Mesenchymal stem cell (in vitro differentiated cells and primary cell): ENCODE measurements around the gene C11orf98.
A peak's percentile ranks its signal among the peaks of the same experiment; 100 is the strongest.
"Not testable (repeated sequence)": the region's sequence is repeated elsewhere in the genome, so short reads cannot be mapped to it uniquely, and the experiment has no call there.

Experiments
- DNase-seq: peaks from one replicate; pipeline ENCODE4 v3.0.0-alpha.2; 2013
- H2AFZ ChIP-seq: one replicate; pipeline ENCODE4 v1.6.1; 2013; ENCODE audit warnings: low read depth, mild to moderate bottlenecking, control low read depth, inconsistent platforms, low read length, moderate library complexity
- H2AK5ac ChIP-seq: 2 replicates; pipeline ENCODE4 v1.6.1; 2013; ENCODE audit warnings: low read length, moderate library complexity, mild to moderate bottlenecking, inconsistent platforms; ENCODE audit not compliant: severe bottlenecking
- H2BK120ac ChIP-seq: one replicate; pipeline ENCODE4 v1.6.1; 2013; ENCODE audit warnings: low read depth, mild to moderate bottlenecking, inconsistent platforms, low read length, moderate library complexity
- H2BK12ac ChIP-seq, 2 experiments: one replicate each; pipeline ENCODE4 v1.6.1; 2013; ENCODE audit warnings: inconsistent platforms in 2 of 2, low read length in 2 of 2, mild to moderate bottlenecking in 2 of 2, moderate library complexity in 2 of 2, control low read depth in 1 of 2
- H2BK15ac ChIP-seq: one replicate; pipeline ENCODE4 v1.6.1; 2013; ENCODE audit warnings: mild to moderate bottlenecking, low read depth, inconsistent platforms; ENCODE audit not compliant: poor library complexity, severe bottlenecking
- H2BK5ac ChIP-seq: 2 replicates; pipeline ENCODE4 v1.6.1; 2013; ENCODE audit warnings: low read depth, mild to moderate bottlenecking, low read length, control low read depth, inconsistent platforms; ENCODE audit not compliant: poor library complexity, severe bottlenecking
- H3K14ac ChIP-seq, 2 experiments: one replicate each; pipeline ENCODE4 v1.6.1; 2013; ENCODE audit warnings: inconsistent platforms in 2 of 2, low read length in 2 of 2, control low read depth in 1 of 2, mild to moderate bottlenecking in 1 of 2, moderate library complexity in 1 of 2
- H3K18ac ChIP-seq, 2 experiments: one replicate each; pipeline ENCODE4 v1.6.1; 2013; ENCODE audit warnings: inconsistent platforms in 2 of 2, low read length in 2 of 2, control low read depth in 1 of 2, low read depth in 1 of 2, mild to moderate bottlenecking in 1 of 2
- H3K23ac ChIP-seq, 2 experiments: one replicate each; pipeline ENCODE4 v1.6.1; 2013; ENCODE audit warnings: inconsistent platforms in 2 of 2, low read length in 2 of 2, mild to moderate bottlenecking in 2 of 2, moderate library complexity in 2 of 2, control low read depth in 1 of 2
- H3K27ac ChIP-seq: 2 replicates; pipeline ENCODE4 v1.5.1; 2013; ENCODE audit warnings: mild to moderate bottlenecking, moderate library complexity, low read length, control low read depth, inconsistent platforms; ENCODE audit not compliant: poor library complexity, severe bottlenecking
- H3K27me3 ChIP-seq, 2 experiments: 2 replicates each; pipeline versions ENCODE4 v1.6.1 to v1.7.0; 2013; ENCODE audit warnings: low read length in 2 of 2, mild to moderate bottlenecking in 2 of 2, moderate library complexity in 2 of 2, control low read depth in 1 of 2, inconsistent platforms in 1 of 2; ENCODE audit not compliant: control insufficient read depth in 1 of 2, insufficient read depth in 1 of 2
- H3K36me3 ChIP-seq, 2 experiments: 2 replicates each; pipeline versions ENCODE4 v1.6.1 to v1.7.0; 2013; ENCODE audit warnings: low read length in 2 of 2, control low read depth in 1 of 2, inconsistent platforms in 1 of 2, low read depth in 1 of 2, mild to moderate bottlenecking in 1 of 2; ENCODE audit not compliant: insufficient read depth in 2 of 2, control insufficient read depth in 1 of 2
- H3K4ac ChIP-seq, 2 experiments: one replicate each; pipeline ENCODE4 v1.6.1; 2013; ENCODE audit warnings: inconsistent platforms in 2 of 2, low read length in 2 of 2, mild to moderate bottlenecking in 2 of 2, moderate library complexity in 2 of 2, control low read depth in 1 of 2, low read depth in 1 of 2
- H3K4me1 ChIP-seq: 2 replicates; pipeline ENCODE4 v1.6.1; 2013; ENCODE audit warnings: low read depth, low read length, control low read depth; ENCODE audit not compliant: control insufficient read depth, insufficient read depth
- H3K4me2 ChIP-seq: 2 replicates; pipeline ENCODE4 v1.6.1; 2013; ENCODE audit warnings: low read length, mild to moderate bottlenecking, inconsistent platforms; ENCODE audit not compliant: poor library complexity, severe bottlenecking
- H3K4me3 ChIP-seq, 2 experiments: 2 replicates each; pipeline versions ENCODE4 v1.5.1 to v1.7.0; 2013; ENCODE audit warnings: low read length in 2 of 2, mild to moderate bottlenecking in 2 of 2, control low read depth in 1 of 2, low read depth in 1 of 2; ENCODE audit not compliant: insufficient read depth in 1 of 2
- H3K79me1 ChIP-seq: replicated peaks from 2 replicates; pipeline ENCODE4 v1.6.1; 2013; ENCODE audit warnings: mild to moderate bottlenecking, control low read depth, low read length, inconsistent platforms; ENCODE audit not compliant: poor library complexity, severe bottlenecking
- H3K9ac ChIP-seq: 2 replicates; pipeline ENCODE4 v1.7.0; 2013; ENCODE audit warnings: mild to moderate bottlenecking, low read length, moderate library complexity
- H3K9me3 ChIP-seq: 2 replicates; pipeline ENCODE4 v1.7.0; 2013; ENCODE audit warnings: mild to moderate bottlenecking, low read length; ENCODE audit not compliant: control insufficient read depth
- H4K8ac ChIP-seq: one replicate; pipeline ENCODE4 v1.6.1; 2013; ENCODE audit warnings: inconsistent platforms, mild to moderate bottlenecking, low read length, moderate library complexity
- H4K91ac ChIP-seq: one replicate; pipeline ENCODE4 v1.6.1; 2013; ENCODE audit warnings: mild to moderate bottlenecking, low read length, inconsistent platforms
- WGBS: methylation state at CpG from one replicate; pipeline ENCODE4 v1.1.7; 2013; ENCODE audit warnings: mixed read lengths; 5-methylcytosine and 5-hydroxymethylcytosine counted together

The C11orf98 gene

GRCh38 chr11:62621027-62621566 lies 43.9 kb downstream of the C11orf98 start:
- H3K27me3 ChIP-seq: no peaks in the 10 kb centered on the region
- no peak overlapping the region for H4K8ac ChIP-seq
- H3K4ac ChIP-seq: peak overlapping the region; percentile 42 to 73
- H3K9ac ChIP-seq: peak overlapping the region; percentile 91
- peaks cover 6% of the 10 kb centered on the region for H3K79me1 ChIP-seq
- no peak overlapping the region for H3K23ac ChIP-seq
- H2BK120ac ChIP-seq: no peak overlapping the region
- H3K4me3 ChIP-seq: peak overlapping the region; percentile 59 to 90
- H3K36me3 ChIP-seq: peaks cover 35 to 42% of the 10 kb centered on the region in 2 experiments
- H3K9me3 ChIP-seq: no peaks in the 10 kb centered on the region
- H4K91ac ChIP-seq: no peak overlapping the region
- peak overlapping the region; percentile 53 for H3K27ac ChIP-seq
- peak overlapping the region; percentile 85 for H2AK5ac ChIP-seq
- H2BK5ac ChIP-seq: no peak overlapping the region
- WGBS: 40% methylated on average over 7 of the region's 8 CpGs
- peak overlapping the region; percentile 5 to 85 for H3K18ac ChIP-seq
- no peak overlapping the region for H2BK12ac ChIP-seq
- no peak for DNase-seq
- peak overlapping the region; percentile 44 for H3K4me2 ChIP-seq
- no peak overlapping the region for H2AFZ ChIP-seq
- H3K14ac ChIP-seq: peak overlapping the region in 1 of 2 experiments; percentile 61
- H2BK15ac ChIP-seq: no peak overlapping the region
- peaks cover 3% of the 10 kb centered on the region for H3K4me1 ChIP-seq

- peaks cover 31 to 37% of the 10 kb centered on the region in 2 experiments for H3K36me3 ChIP-seq
- WGBS: 98% methylated on average over 10 of the region's 14 CpGs
- not testable (repeated sequence) for H3K9me3 ChIP-seq, H3K79me1 ChIP-seq, H3K23ac ChIP-seq, H4K8ac ChIP-seq, H3K9ac ChIP-seq, H2AFZ ChIP-seq, H2BK5ac ChIP-seq, H3K14ac ChIP-seq, H2BK120ac ChIP-seq, H3K18ac ChIP-seq, H3K4ac ChIP-seq, H3K27me3 ChIP-seq, H2AK5ac ChIP-seq, H4K91ac ChIP-seq, H3K27ac ChIP-seq, DNase-seq, H2BK15ac ChIP-seq, H3K4me3 ChIP-seq, H3K4me2 ChIP-seq
- peak overlapping the region in 1 of 2 experiments; percentile 15 for H2BK12ac ChIP-seq
- peaks cover 18% of the 10 kb centered on the region for H3K4me1 ChIP-seq
These were observed 48.1 kb downstream of the C11orf98 start for GRCh38 chr11:62616957-62617356.

DNA sequence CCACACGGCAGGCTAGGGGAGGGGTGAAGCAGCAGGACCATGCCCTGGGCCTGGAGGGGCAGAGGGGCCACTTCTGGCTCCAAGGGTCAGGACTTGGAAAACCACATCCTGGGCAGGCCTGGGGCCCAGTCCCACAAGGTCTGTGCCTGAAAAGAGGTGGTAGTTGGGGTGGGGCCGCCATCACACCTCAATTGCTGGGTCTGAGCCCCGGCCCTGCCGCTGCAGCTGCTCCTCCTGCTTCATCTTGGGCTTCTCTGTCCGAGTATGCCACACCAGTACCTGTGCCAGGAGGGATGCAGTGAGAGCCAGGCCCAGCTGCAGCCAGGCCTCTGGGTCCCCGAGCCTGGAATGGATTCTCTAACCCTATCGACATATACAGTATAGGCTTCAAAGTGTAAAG lies 49.5 kb downstream of the C11orf98 start:
- Histone ChIP-seq H3K9ac (no peak overlapping the region), H3K79me1 (peaks cover 14% of the 10 kb centered on the region), H3K27ac (no peak overlapping the region), H2AK5ac (no peak overlapping the region), H3K9me3 (no peaks in the 10 kb centered on the region), H3K23ac (no peak overlapping the region), H3K4me1 (peaks cover 25% of the 10 kb centered on the region), H3K18ac (no peak overlapping the region), H3K36me3 (peaks cover 34 to 43% of the 10 kb centered on the region in 2 experiments), H4K91ac (peak overlapping the region; percentile 78), H3K27me3 (no peaks in the 10 kb centered on the region), H3K4ac (no peak overlapping the region), H2BK12ac (no peak overlapping the region), H2BK120ac (no peak overlapping the region), H3K4me3 (no peak overlapping the region), H2AFZ (no peak overlapping the region), H3K14ac (no peak overlapping the region), H2BK5ac (no peak overlapping the region), H4K8ac (no peak overlapping the region), H3K4me2 (no peak overlapping the region), H2BK15ac (no peak overlapping the region)
- no peak for DNase-seq
- 91% methylated on average over 7 of the region's 7 CpGs for WGBS

- Histone ChIP-seq H3K79me1 (peaks cover 24% of the 10 kb centered on the region), H3K36me3 (peaks cover 46 to 55% of the 10 kb centered on the region in 2 experiments), H3K4me3 (no peak overlapping the region), H3K27me3 (no peaks in the 10 kb centered on the region), H3K4me2 (no peak overlapping the region), H4K91ac (no peak overlapping the region), H3K4me1 (peaks cover 22% of the 10 kb centered on the region), H3K27ac (no peak overlapping the region), H2AK5ac (peak overlapping the region; percentile 13), H3K4ac (peak overlapping the region in 1 of 2 experiments; percentile 50), H3K23ac (no peak overlapping the region), H2BK15ac (no peak overlapping the region), H3K14ac (no peak overlapping the region), H2BK12ac (peak overlapping the region in 1 of 2 experiments; percentile 55), H2BK5ac (no peak overlapping the region), H3K9ac (no peak overlapping the region), H3K9me3 (no peaks in the 10 kb centered on the region), H2AFZ (no peak overlapping the region), H4K8ac (no peak overlapping the region), H3K18ac (no peak overlapping the region), H2BK120ac (no peak overlapping the region)
- DNase-seq: no peak
- 91% methylated on average over 6 of the region's 8 CpGs for WGBS
These were observed 50.7 kb downstream of the C11orf98 start for GRCh38 chr11:62614275-62614674.
